HG03460 (cell line): Measurements from ENCODE around the gene OR2C1.
A peak's percentile ranks its signal among the peaks of the same experiment; 100 is the strongest.

Experiments
- ATAC-seq: cut with Tn5 transposase; IDR thresholded peaks from one replicate; pipeline ENCODE4 v1.9.1; 2021; ENCODE audit not compliant: unreplicated experiment

Gene OR2C1

GRCh38 chr16:3355589-3355988 lies at the start of gene OR2C1:
Gene OR2C1 (plus strand): TSS chr16:3355889. CDS start chr16:3355941, 52 bp downstream.
- no peak for ATAC-seq

- no peak for ATAC-seq
Observed at GRCh38 chr16:3306078-3306477, 49.6 kb upstream of the OR2C1 start.

GRCh38 chr16:3311496-3311895 lies 44.2 kb upstream of the OR2C1 start:
- ATAC-seq, result no peak

DNA sequence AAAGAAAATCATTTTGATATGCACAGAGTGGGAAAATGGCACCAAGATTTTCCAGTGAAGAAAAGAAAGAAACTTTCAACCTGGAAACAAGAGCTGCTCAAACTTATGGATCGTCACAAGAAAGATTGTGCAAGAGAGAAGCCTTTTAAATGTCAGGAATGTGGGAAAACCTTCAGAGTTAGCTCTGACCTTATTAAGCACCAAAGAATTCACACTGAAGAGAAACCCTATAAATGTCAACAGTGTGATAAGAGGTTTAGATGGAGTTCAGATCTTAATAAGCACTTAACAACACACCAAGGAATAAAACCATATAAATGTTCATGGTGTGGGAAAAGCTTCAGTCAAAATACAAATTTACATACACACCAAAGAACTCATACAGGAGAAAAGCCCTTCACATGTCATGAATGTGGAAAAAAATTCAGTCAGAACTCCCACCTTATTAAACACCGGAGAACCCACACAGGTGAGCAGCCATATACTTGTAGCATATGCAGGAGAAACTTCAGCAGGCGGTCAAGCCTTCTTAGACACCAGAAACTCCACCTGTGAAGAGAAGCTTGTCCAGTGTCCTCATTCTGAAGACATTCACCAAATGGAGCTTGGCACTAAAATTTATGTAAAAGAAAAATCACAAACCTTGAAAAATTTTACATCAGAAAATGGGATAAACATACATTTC lies 38.2 kb upstream of the OR2C1 start:
- no peak for ATAC-seq

GRCh38 chr16:3321816-3322215 lies 33.9 kb upstream of the OR2C1 start:
- no peak for ATAC-seq

GRCh38 chr16:3327514-3327913 lies 28.2 kb upstream of the OR2C1 start:
- ATAC-seq, result no peak

- ATAC-seq, result no peak
Observed at GRCh38 chr16:3328104-3328503, 27.6 kb upstream of the OR2C1 start.

- ATAC-seq, result no peak
Observed at GRCh38 chr16:3328643-3329042, 27.0 kb upstream of the OR2C1 start.

DNA sequence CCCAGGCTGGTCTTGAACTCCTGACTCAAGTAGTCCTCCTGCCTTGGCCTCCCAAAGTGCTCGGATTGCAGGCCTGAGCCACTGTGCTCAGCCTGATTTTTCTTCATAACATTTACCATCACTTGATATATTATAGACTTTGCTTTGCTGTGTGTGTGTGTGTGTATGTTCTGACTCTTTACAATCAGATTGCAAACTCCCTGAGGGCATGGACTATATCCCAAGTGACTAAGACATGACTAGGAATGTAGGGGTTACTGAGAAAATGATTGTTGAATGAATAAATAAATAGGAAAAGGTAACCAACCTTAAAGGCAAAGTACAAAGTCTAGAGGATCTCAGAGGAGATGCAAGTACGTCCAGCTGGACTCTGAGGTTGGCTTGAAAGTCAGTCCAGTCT lies 9.6 kb upstream of the OR2C1 start:
- no peak for ATAC-seq

GRCh38 chr16:3347586-3347985 lies 8.1 kb upstream of the OR2C1 start:
- ATAC-seq, result no peak

GRCh38 chr16:3348547-3349167 lies 7.0 kb upstream of the OR2C1 start:
- ATAC-seq, result no peak

DNA sequence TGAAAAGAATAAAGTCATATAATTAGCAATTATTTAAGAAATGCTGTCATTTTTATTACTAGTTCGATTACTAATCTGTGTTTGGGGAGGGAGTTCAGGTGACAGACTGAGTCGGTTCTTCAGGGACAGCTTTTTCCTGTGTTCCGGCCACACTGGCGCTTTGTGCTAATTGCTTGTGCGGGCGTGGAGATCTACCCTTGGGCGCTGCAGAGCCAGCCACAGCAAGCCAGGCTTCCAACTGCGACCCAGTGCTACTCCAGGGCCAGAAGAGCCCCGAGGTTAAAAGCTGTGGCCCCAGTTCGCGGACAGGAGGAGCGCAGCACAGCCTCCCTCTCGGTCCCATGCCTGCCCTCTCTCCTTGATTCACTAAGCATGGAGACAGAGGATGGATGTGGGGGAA lies 6.5 kb upstream of the OR2C1 start:
- ATAC-seq, result no peak

DNA sequence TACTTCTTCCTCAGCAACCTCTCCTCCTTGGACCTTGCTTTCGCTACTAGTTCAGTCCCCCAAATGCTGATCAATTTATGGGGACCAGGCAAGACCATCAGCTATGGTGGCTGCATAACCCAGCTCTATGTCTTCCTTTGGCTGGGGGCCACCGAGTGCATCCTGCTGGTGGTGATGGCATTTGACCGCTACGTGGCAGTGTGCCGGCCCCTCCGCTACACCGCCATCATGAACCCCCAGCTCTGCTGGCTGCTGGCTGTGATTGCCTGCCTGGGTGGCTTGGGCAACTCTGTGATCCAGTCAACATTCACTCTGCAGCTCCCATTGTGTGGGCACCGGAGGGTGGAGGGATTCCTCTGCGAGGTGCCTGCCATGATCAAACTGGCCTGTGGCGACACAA lies 429 bp downstream of the OR2C1 start:
- ATAC-seq, result no peak

DNA sequence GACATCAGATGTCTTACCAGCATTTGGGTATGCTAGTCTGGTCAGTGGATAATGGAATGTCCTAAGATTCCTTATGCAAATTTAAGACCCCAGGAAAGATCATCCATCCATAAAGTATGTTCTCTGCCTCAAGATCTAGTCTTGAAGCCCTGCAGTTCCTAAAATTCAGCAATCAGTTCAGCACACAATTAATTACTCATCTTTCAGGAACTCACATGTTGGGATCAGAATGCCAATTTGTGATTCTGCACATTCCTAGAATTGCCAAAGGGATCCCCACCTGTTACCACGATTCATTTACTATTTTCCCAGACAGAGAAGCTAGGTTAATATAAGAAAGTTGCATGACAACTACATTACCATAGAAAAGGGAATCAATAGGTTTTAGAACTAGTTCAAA lies 3.2 kb downstream of the OR2C1 start:
- ATAC-seq, result no peak

DNA sequence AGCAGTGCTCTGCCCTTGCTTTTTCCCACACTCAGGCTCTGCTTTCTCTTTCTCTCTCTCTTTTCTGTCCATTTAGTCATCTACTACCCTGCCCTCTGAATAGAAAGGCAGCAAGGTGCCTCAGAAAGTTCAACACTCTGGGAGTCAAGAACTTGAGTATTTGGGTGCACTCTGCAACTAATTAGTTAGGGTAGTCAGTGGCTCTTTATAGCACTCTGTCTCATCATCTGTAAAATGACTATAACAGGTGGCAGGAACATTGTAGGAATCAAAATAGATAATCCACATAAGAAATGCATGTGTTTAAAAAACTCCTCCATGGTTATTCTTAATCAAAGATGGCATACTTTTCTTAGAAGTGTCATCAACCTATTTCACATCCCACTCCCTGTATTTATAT lies 7.2 kb downstream of the OR2C1 start:
- no peak for ATAC-seq

- ATAC-seq, result no peak
Observed at GRCh38 chr16:3363793-3364192, 8.1 kb downstream of the OR2C1 start.

- ATAC-seq, result peak; percentile 74
Observed at GRCh38 chr16:3364774-3365427, 9.2 kb downstream of the OR2C1 start.

DNA sequence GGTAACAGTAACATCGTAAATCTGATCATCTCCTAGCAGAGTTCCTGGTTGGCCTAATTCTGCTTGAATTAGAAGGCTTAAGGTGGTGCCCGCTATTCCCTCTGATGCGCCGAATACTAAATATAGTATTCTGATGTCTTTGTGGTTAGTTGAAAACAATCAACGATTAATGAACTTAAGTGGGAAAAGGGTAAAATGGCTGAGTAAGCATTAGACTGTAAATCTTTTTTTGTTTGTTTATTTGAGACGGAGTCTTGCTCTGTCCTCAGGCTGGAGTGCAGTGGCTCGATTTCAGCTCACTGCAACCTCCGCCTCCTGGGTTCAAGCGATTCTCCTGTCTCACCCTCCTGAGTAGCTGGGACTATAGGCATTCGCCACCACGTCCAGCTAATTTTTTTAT lies 13.4 kb downstream of the OR2C1 start:
- ATAC-seq, result no peak

- no peak for ATAC-seq
Observed at GRCh38 chr16:3375680-3376079, 20.0 kb downstream of the OR2C1 start.

- ATAC-seq, result no peak
Observed at GRCh38 chr16:3377917-3378316, 22.2 kb downstream of the OR2C1 start.

DNA sequence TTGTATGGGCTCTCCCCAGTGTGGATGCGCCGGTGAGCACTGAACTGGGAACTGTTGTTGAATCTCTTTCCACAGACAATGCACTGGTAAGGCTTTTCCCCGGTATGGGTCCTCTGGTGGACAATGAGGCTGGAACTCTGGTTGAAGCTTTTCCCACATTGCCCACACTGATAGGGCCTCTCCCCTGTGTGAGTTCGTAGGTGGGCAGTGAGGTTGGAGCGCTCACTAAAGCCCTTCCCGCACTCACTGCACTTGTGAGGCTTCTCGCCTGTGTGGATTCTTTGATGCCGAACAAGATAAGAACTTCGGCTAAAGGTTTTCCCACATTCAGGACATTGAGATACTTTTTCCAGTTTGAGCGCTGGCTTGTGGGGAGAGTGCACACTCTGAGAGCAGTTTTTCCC lies 27.4 kb downstream of the OR2C1 start:
- no peak for ATAC-seq

GRCh38 chr16:3388325-3388724 lies 32.6 kb downstream of the OR2C1 start:
- no peak for ATAC-seq
